Nephron progenitor cell (in vitro differentiated cells): Measurements from ENCODE around the gene ESRRB.

Experiments used
- DNase-seq: peaks from one replicate; pipeline ENCODE4 v3.0.0; 2021
- H3K27ac Mint-ChIP-seq: 2 replicates; pipeline ENCODE4 v1.8.0; 2021; ENCODE audit warnings: mild to moderate bottlenecking, moderate library complexity, mixed read lengths
- H3K27me3 Mint-ChIP-seq: 2 replicates; pipeline ENCODE4 v1.8.0; 2021; ENCODE audit warnings: mild to moderate bottlenecking, low read depth, mixed read lengths; ENCODE audit not compliant: poor library complexity
- H3K36me3 Mint-ChIP-seq: 2 replicates; pipeline ENCODE4 v1.8.0; 2021; ENCODE audit warnings: low read depth, mixed read lengths
- H3K4me1 Mint-ChIP-seq: 2 replicates; pipeline ENCODE4 v1.8.0; 2021; ENCODE audit warnings: mixed read lengths
- H3K4me3 Mint-ChIP-seq: 2 replicates; pipeline ENCODE4 v1.8.0; 2021; ENCODE audit warnings: mild to moderate bottlenecking, moderate library complexity, mixed read lengths
- H3K9me3 Mint-ChIP-seq: 2 replicates; pipeline ENCODE4 v1.8.0; 2021; ENCODE audit warnings: mild to moderate bottlenecking, moderate library complexity, mixed read lengths
- TF ChIP-seq, protein P1 (sequence below): fragments of 200-600 bp; sonication (generic); IDR thresholded peaks from 2 replicates; pipeline ENCODE4 v1.5.0; 2021; ENCODE audit warnings: antibody characterized with exemption

Gene ESRRB

DNA sequence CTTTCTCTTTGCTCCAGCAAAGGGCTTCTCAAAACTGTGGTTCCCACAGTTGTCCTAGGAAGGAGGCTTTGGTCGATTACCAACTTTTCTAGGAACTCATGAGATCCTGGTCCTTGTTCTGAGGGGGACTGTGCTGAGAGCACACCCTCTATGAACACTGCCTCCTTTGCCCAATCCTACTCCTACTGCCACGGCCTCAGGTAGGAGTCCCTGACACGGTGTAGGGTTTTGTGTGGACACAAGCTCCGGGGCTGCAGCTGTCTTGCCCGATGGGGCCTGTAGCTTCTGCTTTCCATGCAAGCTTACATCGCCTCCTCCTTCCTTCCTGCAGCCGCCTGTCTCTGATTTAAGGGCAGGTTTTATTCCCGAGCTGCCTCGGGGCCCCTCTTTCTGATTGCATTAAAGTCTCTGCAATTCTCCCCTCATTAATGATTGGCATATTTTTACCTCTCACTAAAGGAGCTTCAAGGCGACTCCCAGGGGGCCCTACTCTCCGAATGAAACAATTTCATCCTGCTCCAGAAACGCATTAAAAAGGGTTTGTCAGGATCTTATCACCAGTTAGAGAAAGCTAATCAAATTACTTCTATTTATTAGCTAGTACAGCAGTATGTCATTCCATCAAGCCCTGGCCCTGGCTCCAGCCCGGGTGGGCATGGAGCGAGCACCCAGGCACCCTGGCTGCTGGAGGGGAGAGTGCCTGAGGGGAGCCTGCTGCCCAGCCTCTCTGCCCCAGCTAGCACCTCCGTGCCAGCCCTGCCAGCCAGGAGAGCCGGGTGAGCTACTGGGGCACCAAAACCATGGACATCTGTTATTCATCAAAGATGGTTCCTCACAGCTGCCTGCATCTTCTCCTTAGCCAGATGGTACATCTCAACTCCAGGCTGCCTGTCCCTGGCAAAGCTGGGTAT, 38.0 kb upstream of the ESRRB start:
- peaks cover 43% of the 10 kb centered on the region for H3K27me3 Mint-ChIP-seq
- H3K4me3 Mint-ChIP-seq, result no peak overlapping the region
- TF ChIP-seq, protein P1, sequence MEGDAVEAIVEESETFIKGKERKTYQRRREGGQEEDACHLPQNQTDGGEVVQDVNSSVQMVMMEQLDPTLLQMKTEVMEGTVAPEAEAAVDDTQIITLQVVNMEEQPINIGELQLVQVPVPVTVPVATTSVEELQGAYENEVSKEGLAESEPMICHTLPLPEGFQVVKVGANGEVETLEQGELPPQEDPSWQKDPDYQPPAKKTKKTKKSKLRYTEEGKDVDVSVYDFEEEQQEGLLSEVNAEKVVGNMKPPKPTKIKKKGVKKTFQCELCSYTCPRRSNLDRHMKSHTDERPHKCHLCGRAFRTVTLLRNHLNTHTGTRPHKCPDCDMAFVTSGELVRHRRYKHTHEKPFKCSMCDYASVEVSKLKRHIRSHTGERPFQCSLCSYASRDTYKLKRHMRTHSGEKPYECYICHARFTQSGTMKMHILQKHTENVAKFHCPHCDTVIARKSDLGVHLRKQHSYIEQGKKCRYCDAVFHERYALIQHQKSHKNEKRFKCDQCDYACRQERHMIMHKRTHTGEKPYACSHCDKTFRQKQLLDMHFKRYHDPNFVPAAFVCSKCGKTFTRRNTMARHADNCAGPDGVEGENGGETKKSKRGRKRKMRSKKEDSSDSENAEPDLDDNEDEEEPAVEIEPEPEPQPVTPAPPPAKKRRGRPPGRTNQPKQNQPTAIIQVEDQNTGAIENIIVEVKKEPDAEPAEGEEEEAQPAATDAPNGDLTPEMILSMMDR, result no peak
- H3K36me3 Mint-ChIP-seq, result no peaks in the 10 kb centered on the region
- no peaks in the 10 kb centered on the region for H3K9me3 Mint-ChIP-seq
- H3K4me1 Mint-ChIP-seq, result no peaks in the 10 kb centered on the region
- H3K27ac Mint-ChIP-seq, result no peak overlapping the region
- DNase-seq, result no peak

DNA sequence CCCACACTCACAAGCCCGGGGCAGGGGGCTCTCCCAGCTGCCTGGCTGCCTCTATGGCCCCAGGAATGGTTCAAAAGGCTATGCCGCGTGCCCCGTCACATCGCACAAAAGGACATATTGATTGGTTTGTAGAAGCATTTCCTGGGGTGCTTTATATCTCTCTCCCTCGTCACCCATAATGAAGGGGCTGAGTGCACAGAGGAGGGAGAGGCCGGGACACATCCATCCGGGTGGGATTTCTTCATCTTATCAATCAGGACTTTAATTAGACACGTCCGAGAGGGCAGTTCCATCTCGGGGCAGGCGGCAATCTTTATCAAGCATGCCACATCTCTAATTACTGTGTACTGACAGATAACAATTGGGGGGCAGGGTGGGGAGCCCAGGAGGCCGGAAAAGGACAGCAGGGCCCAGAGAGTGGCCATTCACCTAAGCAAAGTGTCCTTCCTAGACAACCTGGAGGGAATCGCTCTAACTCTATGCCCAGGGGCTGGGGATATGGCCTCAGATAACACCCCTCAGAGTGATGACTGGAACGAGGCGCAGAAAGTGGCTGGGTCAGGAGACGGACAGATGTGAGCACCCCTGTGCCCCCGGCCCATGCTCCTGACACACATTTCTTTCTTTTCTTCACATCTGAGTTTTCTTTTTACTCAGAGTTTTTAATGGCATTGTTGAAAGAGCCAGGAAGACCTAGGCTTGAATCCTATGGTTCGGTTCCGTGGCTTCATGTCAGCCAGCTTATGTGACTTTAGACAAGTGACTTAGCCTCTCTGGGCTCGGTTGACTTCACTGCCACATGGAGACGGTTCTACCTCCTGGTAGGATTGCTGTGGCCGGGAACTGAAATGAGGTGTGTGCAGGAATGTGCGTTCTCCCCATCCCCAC, 36.0 kb upstream of the ESRRB start:
- DNase-seq, result no peak
- TF ChIP-seq, protein P1, result no peak
- Mint-ChIP-seq H3K4me3 (no peak overlapping the region), H3K27me3 (peaks cover 38% of the 10 kb centered on the region), H3K27ac (no peak overlapping the region), H3K4me1 (no peaks in the 10 kb centered on the region), H3K36me3 (no peaks in the 10 kb centered on the region), H3K9me3 (no peaks in the 10 kb centered on the region)

DNA sequence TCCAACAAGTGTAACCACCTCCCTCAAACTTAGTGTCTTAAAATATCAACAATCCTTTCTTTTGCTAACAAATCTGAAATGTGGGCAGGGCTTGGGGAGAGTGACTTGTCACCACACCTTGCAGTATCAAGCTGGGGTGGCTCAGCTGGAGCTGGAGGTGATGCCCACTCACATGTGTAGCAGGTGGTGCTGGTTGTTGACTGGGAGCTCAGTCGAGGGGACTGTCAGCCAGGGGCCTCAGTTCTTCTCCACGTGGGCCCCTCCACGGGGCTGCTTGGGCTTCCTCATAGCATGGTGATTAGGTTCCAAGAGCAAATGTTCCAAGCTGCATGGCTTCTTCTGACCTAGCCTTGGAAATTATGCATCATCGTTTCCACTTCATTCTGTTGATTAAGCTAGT, 32.6 kb upstream of the ESRRB start:
- Mint-ChIP-seq H3K4me3 (no peak overlapping the region), H3K27me3 (peaks cover 40% of the 10 kb centered on the region), H3K36me3 (no peaks in the 10 kb centered on the region), H3K27ac (no peak overlapping the region), H3K4me1 (peaks cover 6% of the 10 kb centered on the region), H3K9me3 (no peaks in the 10 kb centered on the region)
- TF ChIP-seq, protein P1, result no peak
- DNase-seq, result no peak

DNA sequence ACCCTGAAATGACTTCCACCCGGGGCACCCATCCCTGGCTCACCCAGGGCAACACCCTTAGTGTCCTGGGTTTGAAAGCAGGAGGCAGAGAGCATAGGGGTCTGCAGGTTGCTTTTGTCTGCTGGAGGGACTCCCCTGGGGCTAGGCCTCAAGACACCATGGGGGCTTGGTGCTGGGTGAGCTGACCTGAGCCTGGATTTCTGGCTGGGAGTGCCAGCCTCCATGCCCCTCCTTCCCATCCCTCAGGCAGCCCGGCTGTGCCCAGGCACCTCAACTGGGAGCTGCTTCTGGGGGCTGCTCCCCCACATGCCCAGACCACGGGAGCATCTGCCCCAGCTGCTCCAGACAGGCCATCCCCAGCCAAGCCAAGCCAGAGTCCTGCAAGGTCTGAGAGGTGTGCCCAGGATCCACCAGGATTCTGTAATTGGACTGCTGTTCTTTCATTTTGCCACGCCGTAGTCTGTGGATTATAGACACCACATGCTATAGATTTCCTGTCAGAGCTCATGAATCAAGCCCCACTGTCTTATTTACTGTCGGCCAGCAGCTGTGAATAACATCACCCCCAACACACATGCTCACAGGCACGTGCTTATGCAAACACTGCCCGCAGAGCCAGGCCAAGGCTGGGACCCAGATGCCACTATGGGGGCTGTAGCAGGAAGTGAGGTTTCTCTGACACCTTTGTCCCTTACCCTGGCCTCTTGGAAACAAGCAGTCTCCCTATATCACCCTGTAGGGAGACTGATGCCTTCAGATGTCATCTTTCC, 29.4 kb upstream of the ESRRB start:
- Mint-ChIP-seq H3K27me3 (peaks cover 46% of the 10 kb centered on the region), H3K36me3 (no peaks in the 10 kb centered on the region), H3K4me1 (peaks cover 20% of the 10 kb centered on the region), H3K4me3 (no peak overlapping the region), H3K27ac (no peak overlapping the region), H3K9me3 (no peaks in the 10 kb centered on the region)
- TF ChIP-seq, protein P1, result no peak
- no peak for DNase-seq

DNA sequence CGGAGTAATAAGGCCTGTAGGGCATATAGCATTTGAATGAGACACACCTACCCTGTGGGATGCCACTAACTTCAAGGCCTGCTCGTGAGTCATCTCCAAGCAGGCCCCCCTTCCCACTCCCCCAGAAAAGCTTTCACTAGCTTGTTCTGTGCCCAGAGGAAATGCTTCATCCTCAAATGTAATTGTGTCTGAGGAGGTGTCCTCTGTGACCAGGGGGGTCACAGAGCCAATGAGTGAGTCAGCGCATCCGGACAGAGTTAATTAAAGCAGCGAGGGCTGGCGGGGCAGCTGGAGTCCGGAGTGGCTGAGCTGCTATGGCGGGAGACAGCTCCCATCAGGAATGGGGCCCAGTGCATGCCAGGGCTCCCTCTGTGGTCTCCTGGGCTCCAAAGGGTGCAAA, 27.0 kb upstream of the ESRRB start:
- Mint-ChIP-seq H3K27ac (no peak overlapping the region), H3K9me3 (no peaks in the 10 kb centered on the region), H3K4me3 (no peak overlapping the region), H3K36me3 (no peaks in the 10 kb centered on the region), H3K27me3 (peaks cover 50% of the 10 kb centered on the region), H3K4me1 (peaks cover 27% of the 10 kb centered on the region)
- DNase-seq, result no peak
- TF ChIP-seq, protein P1, result no peak
